Keratinocyte (primary cell): ENCODE data around the gene FAF2.
"Not testable (repeated sequence)": the region's sequence is repeated elsewhere in the genome, so short reads cannot be mapped to it uniquely, and the experiment has no call there.

Experiments used
- CTCF ChIP-seq, 3 experiments: IDR thresholded peaks in 1 of 3; conservative IDR thresholded peaks in 1 of 3; optimal IDR thresholded peaks in 1 of 3; 2 replicates in 2 of 3; 3 replicates in 1 of 3; pipeline versions ENCODE3 to v1.5.1; 2011; ENCODE audit warnings: low read length in 3 of 3, mild to moderate bottlenecking in 3 of 3, moderate library complexity in 2 of 3, control low read depth in 1 of 3, inconsistent platforms in 1 of 3; ENCODE audit not compliant: insufficient read depth in 2 of 3; ENCODE audit errors: extremely low read depth in 1 of 3
- EZH2 ChIP-seq: IDR thresholded peaks from one replicate; pipeline ENCODE4 v1.6.1; 2012; ENCODE audit warnings: inconsistent platforms, mild to moderate bottlenecking, low read length, moderate library complexity

GRCh38 chr5:176487160-176487559, 39.0 kb downstream of the FAF2 start:
- TF ChIP-seq EZH2; CTCF (optimal IDR thresholded peaks at IDR 0.05 in 1 of 3, IDR thresholded peaks at IDR 0.05 in 1 of 3, conservative IDR thresholded peaks at IDR 0.05 in 1 of 3; ENCODE audit: extremely low read depth in 1 of 3, insufficient read depth in 2 of 3, low read length in 3 of 3): not testable (repeated sequence)
